ENCODE measurements around the gene ARFGEF2.
"Not testable (repeated sequence)": the region's sequence is repeated elsewhere in the genome, so short reads cannot be mapped to it uniquely, and the experiment has no call there.

Gene ARFGEF2

DNA sequence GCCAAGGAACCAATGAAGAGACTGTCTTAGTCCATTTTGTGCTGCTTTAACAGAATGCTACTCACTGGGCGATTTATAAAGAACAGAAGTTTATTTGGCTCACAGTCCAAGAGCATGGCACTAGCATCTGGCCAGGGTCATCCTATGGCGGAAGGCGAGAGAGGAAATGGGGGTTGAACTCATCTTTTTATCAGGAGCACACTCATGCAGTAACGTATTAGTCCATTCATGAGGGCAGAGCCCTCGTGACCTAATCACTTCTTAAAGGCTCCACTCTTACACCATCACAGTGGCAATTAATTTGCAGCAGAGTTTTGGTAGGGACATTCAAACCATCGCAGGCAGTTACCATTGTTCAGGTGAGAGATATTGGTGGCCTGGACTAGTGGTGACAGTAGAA, 8.5 kb downstream of the ARFGEF2 start:
- FAIRE-seq: no peak

DNA sequence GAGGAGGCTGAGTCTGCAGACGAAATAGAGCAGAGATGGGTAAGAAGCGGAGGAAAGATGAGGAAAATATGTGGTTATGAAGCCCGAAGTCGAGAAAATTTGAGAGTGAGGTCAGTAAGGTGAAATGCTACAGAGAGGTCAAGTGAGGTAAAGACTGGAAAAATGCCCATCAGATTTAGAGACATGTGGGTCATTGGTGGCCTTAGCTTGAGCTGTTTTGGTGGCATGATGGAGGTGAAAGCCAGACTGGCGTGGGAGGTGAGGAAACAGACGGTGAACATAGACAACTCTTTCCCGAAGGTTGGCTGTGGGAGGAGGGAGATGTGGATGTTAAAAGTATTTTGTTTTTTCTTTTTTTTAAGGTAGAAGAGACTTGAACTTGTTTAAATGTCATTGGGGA, 9.4 kb downstream of the ARFGEF2 start:
- no peak for FAIRE-seq

- FAIRE-seq: no peak
These were observed 10.2 kb downstream of the ARFGEF2 start for GRCh38 chr20:48931527-48932374.

- no peak for FAIRE-seq
These were observed 10.9 kb downstream of the ARFGEF2 start for GRCh38 chr20:48932375-48932941.

GRCh38 chr20:48933017-48933766, 11.7 kb downstream of the ARFGEF2 start:
- no peak for FAIRE-seq

DNA sequence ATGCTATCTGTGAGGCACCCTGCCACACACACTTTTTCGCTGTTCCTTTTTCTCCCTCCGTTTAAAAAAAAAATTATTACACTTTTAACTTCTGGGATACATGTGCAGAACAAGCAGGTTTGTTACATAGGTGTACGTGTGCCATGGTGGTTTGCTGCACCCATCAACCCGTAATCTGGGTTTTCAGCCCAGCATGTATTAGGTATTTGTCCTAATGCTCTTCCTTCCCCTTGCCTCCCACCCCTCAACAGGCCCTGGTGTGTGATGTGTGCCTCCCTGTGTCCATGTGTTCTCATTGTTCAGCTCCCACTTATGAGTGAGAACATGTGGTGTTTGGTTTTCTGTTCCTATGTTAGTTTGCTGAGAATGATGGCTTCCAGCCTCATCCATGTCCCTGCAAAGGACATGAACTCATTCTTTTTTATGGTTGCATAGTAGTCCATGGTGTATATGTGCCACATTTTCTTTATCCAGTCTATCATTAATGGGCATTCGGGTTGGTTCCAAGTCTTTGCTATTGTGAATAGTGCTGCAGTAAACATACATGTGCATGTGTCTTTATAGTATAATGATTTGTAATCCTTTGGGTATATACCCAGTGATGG, 12.9 kb downstream of the ARFGEF2 start:
- FAIRE-seq: not testable (repeated sequence)

DNA sequence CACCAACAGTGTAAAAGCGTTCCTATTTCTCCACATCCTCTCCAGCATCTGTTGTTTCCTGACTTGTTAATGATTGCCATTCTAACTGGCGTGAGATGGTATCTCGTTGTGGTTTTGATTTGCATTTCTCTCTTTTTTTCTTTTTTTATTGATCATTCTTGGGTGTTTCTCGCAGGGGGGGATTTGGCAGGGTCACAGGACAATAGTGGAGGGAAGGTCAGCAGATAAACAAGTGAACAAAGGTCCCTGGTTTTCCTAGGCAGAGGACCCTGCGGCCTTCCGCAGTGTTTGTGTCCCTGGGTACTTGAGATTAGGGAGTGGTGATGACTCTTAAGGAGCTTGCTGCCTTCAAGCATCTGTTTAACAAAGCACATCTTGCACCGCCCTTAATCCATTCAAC, 13.5 kb downstream of the ARFGEF2 start:
- FAIRE-seq: not testable (repeated sequence)

DNA sequence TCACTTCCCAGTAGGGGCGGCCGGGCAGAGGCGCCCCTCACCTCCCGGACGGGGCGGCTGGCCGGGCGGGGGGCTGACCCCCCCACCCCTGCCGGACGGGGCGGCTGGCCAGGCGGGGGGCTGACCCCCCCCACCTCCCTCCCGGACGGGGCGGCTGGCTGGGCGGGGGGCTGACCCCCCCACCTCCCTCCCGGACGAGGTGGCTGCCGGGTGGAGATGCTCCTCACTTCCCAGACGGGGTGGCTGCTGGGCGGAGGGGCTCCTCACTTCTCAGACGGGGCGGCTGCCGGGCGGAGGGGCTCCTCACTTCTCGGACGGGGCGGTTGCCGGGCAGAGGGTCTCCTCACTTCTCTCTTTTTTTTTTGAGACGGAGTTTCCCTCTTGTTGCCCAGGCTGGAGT, 14.7 kb downstream of the ARFGEF2 start:
- FAIRE-seq: not testable (repeated sequence)

GRCh38 chr20:48937674-48938073, 16.2 kb downstream of the ARFGEF2 start:
- no peak for FAIRE-seq

DNA sequence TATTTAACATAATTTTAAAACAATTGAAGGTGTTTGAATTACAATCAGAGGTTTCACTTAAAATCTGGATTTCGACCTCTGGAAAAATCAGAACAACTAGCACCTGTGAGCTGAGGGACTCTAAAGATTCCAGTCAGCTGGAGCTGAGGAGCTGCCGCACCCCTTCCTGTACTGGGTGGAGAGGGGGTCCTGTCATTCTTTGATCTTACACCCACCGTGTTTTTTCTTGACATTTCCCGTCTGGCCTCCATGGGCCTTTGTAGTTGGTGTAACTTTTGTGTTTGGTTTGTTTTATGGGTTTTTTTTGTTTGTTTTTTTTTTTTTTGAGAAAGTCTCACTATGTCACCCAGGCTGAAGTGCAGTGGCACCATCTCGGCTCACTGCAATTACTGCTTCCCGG, 17.2 kb downstream of the ARFGEF2 start:
- no peak for FAIRE-seq

- no peak for FAIRE-seq
These were observed 18.7 kb downstream of the ARFGEF2 start for GRCh38 chr20:48940170-48940569.

DNA sequence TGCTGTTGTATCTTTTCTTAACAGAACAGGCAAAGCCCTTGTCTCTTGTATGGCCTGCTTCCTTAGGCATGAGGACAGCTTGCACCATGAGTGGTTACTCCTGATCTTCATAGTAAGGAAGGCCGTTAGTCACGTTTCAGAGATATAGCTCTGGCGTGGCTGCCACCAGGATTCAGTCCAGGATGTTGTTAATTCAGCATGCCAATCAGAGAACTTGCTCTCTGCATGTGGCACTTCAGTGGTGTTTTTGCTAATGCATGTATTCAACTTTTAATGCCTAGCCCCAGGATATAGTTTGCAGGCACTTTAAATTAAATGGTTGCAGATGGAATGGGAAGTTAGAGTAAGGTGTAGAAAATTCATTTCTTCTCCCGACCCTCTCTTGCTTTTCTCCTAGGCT, 20.0 kb downstream of the ARFGEF2 start:
- FAIRE-seq: no peak

GRCh38 chr20:48942730-48943129, 21.2 kb downstream of the ARFGEF2 start:
- FAIRE-seq: no peak

- no peak for FAIRE-seq
These were observed 23.3 kb downstream of the ARFGEF2 start for GRCh38 chr20:48944663-48945297.

- no peak for FAIRE-seq
These were observed 24.5 kb downstream of the ARFGEF2 start for GRCh38 chr20:48945840-48946514.

DNA sequence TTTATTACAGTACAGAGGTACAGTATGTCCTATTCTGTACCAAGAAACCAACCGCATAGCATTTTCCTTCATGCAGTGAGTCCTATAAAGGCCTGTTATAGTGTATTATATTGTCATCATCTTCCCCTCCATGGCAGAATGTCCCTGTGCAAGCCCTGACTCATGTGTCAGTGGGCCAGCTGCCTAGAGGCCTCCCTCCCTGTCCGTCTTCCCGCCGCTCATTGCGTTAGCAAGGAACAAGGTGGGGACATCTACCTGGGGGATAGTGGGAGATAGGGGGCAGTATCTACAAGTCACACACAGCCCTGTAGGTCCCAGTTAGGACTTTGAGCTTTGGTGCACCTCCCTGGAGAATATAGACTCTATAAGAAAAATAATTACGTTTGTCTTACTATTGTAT, 27.1 kb downstream of the ARFGEF2 start:
- FAIRE-seq: no peak

DNA sequence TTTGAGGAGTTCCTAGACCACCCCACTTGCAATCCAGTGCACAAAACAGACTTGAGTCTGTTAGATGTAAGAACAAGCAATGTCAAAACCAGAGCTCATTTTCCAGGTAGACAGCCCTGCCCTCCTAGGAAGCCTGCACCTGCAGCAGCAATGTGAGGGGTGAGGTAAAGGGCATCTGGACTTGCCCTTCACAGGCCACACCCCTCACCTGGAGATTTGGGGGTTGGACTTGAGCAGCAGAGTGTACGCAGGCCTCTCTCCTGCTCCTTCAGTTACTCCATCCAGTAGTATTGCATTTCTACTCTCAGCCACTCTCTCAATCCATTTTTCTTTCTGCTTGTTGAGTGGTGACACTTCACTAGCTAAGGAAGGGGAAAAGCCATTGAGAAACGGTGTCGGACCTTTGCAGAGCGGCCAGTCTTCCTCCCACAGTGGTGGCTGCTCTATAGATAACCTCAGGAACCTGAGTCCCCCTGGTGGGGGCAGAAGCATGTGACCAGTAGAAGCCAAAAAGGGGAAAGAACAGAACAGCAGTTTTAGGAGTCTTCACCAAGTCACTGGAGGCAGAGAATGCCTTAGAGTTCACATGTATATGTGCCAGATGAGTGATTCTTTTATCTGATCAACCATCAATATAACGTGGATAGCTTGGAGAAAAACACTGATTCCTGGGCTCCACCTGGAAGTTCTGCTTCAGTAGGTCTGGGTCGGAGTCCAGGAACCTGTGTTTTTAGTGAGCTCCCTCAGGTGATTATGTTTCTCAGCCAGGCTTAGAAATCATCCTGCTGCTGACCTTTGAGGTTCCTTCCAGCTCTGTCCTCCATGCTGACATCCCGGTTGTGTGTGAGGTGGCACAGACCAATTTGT, 28.0 kb downstream of the ARFGEF2 start:
- FAIRE-seq: no peak

DNA sequence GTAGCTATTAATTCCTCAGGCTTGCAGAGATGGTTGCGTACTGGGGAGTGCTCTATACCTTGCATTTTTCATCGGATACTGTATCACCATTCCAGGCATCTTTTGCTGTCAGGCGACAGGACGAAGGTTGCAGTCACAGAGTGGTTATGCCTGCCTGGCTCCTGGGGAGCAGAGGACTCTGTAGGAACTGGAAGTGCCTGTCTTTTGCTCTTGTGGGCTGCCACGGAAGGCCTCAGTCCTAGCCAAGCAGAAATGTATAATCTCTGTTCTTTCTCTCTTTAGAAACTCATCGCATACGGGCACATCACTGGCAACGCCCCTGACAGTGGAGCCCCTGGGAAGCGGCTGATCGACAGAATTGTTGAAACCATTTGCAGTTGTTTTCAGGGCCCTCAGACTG, 29.5 kb downstream of the ARFGEF2 start:
- FAIRE-seq: no peak

DNA sequence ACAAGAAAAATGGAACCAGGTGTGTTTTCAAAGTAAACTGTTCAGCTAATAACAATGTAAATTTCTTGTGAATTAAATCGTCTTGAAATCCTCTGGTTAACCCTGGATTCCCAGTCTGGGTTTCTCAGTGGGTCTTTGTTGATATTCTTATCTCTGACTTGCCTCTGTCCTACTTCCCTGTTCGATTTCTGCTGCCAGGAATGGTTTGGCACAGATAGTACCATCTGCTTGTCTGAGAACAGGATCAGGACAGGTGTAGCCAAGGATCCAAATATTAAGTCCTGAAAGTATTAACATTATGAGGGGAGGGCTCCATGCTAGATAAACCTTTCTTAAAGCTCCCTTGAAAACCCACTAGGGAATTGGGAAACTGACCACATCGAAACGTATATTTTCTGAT, 30.1 kb downstream of the ARFGEF2 start:
- FAIRE-seq: no peak

DNA sequence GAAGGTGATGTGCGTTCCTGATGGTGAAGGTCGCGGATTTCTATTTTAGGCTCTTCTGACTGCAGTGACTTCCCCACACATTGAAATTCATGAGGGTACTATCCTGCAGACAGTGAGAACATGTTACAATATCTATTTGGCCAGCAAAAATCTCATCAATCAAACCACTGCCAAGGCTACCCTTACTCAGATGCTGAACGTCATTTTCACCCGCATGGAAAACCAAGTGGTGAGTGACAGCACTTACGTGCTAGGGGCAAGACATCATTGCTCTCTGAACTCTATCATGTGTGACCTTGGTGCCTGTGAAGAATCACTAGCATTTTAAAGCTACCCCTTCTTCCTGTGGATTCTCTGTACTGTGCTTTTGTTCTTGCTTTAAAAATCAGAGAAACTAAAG, 31.1 kb downstream of the ARFGEF2 start:
- FAIRE-seq: no peak

DNA sequence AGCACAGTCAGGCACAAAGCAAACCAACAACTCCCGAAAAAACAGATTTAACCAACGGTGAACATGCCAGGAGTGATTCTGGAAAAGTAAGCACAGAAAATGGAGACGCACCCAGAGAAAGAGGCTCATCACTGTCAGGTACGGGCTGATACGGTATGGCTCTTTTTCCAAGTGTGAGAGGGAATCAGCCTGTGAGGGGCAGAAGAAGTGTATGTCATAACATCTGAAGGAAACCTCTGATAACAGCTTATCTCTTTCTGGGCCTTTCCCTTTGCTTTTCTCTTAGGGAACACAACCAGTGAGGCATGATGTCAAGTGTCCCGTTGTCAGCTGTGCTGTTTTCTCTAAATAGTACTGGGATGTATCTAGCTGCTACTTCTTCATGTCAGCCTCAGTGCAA, 32.1 kb downstream of the ARFGEF2 start:
- FAIRE-seq: no peak
